Measurements from ENCODE around the gene DLG2.
"Not testable (repeated sequence)": the region's sequence is repeated elsewhere in the genome, so short reads cannot be mapped to it uniquely, and the experiment has no call there.

DLG2 gene

DNA sequence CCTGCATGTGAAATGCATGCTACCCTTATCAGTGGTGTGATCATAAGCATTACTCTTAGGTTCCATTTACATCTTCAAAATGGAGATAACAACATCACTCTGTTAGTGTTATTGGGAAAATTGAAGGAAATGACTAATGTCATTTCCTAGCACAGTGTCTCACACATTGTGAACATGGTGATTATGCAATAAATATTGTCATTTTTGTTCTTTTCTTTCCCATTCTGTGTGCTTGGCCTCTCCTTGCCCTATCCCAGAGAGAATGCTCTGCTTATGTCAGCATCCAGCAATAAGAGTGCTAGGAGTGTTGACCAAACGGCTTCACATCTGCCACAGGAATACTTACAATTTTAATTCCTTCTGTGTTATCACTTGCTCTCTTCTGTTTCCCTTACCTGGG lies 1316.9 kb downstream of the DLG2 start:
- DNase-seq, result no peak

DNA sequence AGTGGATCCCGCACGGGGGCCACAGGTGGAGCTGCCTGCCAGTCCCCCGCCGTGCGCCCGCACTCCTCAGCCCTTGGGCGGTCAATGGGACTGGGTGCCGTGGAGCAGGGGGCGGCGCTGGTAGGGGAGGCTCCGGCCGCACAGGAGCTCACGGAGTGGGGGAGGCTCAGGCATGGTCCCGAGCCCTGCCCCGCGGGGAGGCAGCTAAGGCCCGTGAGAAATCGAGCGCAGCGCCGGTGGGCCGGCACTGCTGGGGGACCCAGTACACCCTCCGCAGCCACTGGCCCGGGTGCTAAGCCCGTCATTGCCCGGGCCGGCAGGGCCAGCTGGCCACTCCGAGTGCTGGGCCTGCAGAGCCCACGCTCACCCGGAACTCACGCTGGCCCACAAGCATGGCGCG lies 1318.7 kb downstream of the DLG2 start:
- not testable (repeated sequence) for DNase-seq

DNA sequence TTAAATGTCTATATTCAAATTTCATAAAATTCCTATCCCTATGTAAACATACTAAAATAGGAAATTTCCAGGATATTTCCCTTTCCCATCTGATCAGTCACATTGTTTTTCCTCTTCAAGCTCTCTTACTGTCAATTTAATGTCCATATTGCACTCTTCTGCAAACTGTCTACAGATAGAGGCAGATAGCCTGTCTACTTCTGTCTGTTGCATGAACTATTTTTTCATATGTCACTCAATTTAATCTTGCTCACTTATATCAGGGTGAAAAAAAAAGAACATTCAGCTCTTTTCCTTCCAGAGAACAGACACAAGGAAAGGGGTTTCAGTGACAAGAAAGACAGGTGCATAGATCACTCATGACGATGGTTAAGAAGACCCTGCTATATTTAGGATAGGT lies 1327.1 kb downstream of the DLG2 start:
- no peak for DNase-seq

DNA sequence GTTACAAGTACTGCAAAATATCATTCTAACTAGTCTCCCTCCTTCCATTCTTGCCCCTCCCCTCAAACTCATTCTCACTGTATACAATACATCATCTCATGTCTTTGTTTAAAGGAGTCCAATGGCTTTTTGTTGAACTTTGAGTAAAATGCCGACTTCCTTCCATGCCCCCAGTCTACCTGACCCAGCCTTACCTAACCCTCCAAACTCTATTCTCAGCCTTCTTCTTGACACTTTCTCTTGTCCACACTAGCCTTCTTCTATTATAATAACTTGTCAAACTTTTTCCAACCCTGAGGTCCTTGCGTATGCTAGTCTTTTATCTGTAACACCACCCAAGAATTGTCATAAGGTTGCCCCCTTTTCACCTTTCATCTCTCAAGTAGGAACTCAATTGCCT lies 1329.6 kb downstream of the DLG2 start:
- no peak for DNase-seq

DNA sequence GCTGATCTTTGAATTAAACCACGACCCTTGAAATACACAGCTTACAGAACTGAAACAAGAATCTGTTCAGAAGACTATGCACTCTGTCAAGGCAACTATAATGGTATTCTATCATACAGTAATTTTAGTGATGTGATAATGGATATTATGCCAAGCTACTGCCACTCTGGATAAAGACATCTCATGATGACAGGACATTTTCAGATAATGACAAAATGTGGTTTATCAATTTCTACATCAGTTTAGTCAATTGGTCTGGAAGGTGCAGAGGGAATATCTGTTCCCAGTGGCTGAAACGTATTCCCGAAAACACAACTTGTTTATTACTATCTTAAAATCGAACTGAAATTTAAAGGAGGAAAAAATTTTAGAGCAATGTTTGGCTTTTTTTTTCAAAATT lies 1331.3 kb downstream of the DLG2 start:
- DNase-seq, result no peak

DNA sequence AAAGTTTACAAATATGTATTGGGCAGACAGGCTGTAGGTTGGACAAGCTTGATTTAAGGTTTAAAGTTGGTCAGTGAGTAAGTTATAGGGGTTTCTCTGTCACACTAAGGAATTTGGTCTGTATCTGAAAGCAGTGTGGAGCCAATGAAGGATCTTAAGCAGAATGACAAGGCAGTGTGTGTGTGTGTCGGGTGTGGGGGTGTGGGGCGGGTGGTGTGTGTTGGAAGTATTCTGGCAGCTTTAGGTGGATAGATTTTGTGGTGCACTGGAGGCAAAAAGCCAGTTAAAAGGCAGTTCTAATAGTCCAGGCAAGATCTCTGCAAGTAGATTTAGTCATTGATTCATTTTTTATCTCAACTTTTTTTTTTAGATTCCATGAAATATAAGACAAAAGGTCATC lies 1334.2 kb downstream of the DLG2 start:
- DNase-seq, result no peak

DNA sequence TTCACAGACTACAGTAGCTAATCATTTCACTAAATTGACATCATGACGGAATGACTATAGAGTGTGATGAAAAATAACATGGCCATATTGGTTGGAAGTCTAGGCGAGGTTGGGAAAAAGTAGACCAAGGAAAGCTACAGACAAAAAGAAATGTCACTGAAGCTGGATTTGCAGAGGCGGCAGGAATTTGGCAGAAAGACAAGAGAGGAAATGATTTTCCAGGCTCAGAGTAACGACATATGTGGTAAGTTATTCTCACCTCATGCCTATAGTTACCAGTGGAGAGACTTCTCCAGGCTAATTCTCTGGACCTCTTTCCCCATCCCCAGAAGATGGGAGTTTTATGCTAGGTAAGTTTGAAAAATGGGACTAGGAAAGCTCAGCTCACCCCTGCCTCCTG lies 1335.1 kb downstream of the DLG2 start:
- DNase-seq, result no peak

DNA sequence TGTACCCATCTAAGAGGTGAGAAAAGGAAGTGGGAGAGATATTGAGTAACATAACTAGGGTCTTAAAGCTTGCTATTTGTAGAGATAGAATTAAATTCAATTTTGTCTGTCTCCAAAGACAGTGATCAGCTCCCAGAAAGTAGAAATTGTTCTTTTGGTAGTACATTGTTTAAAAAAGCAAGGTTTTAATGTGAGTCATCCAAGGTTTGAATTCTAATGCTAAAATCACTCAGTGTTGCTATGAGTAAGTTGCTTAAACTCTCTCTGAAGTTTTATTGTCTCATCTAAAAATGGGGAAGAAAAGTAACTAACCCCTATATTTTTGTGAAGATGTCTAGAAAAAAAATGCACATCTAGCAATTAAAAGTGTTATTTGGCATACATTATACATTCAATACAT lies 1336.5 kb downstream of the DLG2 start:
- no peak for DNase-seq

DNA sequence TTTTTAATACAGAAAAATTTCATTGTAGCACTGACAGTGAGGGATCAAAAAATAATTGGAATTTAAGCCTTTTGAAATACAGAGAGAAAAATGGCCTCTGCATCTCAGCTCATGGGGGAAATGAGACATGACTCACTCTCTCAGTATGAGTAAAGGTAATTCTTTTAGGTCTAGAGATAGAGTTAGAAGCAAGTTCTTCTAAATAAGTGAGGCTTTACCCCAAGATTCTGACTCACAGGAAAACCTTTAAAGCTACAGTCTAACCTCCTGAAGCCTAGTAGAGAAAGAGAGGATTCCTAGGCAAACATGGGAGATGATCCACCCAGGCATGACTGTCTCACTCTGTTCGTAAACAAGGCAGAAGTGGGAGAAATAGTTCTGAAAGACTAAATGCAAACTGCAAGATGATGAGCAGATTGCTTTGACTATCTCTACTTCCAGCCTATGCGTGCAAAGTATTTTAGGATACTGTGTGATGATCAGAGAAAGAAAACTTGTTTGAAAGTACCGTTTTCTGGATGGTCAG lies 1337.7 kb downstream of the DLG2 start:
- DNase-seq, result peak; percentile 39

DNA sequence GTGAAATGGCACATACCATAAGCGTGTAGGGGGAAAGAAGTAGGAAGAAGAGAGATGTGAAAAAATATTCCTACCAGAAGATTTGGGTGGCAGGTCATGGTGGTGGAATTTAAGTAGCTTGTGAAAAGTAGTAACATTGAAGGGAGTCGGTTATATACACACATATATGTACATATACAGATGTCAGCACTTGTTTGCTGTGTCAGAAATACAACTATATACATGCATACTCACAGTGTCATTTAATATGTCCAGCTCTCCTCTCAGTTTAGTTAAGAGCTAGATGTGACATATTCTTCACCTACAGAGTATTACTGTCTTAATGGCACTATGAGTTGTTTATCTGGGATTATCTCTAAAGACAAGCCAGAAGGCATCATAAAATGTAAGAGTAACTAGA lies 1353.6 kb downstream of the DLG2 start:
- DNase-seq, result no peak

DNA sequence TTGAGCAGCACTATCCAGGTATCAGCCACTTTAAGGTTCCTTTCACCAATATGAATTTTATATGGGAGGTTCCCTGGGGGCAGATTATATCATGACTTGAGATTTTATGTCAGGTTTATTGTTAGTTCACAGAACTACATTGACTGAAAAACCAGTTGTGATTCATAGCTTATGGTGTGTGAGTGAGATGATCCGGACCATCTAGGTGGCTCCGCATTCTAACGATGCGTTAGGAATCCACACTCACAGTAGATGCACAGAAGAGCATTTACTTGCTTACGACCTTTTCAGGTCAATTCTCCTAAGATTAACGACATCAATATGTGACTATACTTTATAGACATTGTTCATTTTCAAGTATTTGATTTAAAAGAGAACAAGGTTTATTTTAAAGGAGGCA lies 1356.7 kb downstream of the DLG2 start:
- DNase-seq, result no peak

DNA sequence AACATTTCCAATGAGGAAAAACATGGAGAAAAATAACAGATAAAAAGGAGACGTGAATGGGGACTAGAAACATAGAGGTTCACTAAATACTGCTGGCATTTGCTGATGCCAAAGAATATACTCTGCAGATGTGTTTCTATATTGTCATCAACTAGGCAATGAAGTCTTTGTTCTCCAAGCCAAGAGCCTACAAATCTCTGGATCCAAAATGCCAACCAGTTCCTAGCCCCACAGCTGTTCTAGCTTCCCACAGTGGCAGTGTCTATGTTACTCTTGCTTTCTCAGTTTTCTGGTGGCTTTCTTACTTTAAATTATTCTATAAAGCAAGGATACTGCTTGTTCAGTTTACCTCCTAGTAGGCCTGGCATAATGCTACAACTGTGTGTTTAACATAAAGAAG lies 1363.1 kb downstream of the DLG2 start:
- DNase-seq, result no peak

DNA sequence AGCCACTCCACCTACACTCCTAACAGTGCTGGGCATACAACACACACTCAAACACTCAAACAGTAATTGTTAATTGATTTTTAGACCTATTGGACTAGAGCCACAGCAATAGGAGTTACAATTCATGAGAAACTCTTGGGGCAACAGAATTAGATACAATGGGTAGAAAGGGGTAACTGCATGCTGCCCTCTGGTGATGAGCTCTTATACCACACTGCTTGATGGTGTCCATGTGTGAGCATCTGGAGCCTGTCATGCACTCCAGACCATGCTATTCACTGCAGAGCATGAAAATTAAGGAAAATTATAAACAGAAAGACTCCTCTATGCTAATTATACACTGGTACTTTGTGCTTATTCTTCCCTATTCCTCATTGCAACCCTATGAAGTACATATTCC lies 1365.4 kb downstream of the DLG2 start:
- no peak for DNase-seq

DNA sequence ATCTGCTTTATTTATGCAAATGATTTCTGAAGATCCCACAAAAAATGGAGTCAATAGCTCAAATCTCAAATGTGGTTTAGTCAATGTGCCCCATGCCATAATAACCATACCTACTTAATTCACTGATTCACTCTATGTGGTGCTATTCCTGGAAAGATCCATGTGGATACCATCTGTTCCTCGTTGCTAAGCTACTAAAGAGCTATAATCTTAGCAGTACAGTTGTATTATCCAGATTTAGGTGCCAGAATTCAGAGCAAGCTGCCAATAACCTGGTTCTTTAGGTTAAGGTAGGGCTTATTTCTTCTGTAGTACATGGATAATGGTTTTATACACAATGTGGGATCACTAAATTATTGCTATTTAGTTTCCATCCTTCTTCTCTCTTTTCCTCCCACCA lies 1366.3 kb downstream of the DLG2 start:
- DNase-seq, result no peak

DNA sequence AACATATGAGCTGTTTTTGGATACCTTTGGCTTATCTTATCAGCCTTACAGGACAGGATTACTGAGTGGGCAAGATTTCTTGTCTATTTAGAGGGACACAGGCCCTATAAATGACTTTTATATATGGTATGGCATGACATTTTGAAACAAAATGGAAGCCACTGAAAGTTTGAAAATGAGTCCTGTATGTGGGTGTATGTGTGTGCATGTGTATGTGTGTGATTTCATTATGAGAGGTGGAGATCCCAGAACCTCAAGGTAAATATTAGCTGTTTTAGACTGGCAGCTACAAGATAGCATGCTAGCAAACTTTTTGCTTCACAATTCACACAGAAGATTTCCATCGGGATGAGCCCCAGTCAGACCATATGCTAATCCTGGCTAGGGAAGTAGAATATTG lies 1370.5 kb downstream of the DLG2 start:
- DNase-seq, result no peak

DNA sequence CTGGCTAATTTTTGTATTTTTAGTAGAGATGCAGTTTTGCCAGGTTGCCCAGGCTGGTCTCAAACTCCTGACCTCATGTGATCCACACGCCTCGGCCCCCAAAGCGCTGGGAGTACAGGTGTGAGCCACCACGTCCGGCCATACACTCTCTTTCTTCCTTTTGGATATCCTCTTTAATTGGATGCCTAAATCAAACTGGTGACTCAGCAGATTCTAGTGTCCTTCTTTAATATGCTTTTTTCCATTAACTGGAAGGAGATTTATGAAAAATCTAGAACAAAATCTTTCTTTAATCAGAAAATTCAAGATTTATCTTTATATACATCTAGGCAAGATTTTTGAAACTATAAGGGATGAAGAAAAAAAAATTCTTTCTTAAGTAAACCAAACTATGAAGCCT lies 1371.7 kb downstream of the DLG2 start:
- DNase-seq, result no peak

DNA sequence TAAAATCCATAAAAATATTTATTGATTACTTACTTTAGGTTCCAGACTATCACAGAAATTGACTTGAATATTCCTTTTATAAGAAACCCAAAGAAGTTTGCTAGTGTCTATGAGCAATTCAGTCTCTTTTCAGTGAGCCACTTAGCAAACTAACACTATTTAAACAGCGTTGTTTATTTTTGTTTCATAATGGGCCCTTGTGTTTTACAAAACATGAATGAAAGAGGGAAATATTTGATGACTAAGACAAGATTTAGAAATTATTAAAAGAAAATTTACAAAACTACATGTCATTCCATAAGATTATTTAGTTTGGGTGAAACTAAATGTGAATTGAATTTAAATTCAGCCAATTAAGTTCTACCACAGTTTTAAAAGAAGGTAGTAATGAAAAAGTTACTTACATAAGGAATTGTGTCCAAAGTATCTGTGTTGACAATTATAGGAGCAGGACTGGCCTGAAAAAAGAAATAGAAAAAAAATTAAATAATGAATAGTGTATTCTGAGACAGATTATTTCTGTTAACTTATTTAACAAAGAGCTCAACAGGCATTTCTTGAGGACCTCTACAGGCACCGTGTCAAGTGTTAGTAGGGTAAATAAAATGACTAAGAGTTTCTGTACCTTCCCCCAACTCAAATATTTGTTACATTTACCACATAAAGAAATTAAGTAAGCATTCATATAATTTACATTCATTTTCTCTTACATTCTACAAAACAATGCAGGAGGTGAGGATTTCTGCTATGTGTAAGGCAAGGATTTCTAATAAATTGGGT lies 1376.1 kb downstream of the DLG2 start:
- DNase-seq, result no peak

DNA sequence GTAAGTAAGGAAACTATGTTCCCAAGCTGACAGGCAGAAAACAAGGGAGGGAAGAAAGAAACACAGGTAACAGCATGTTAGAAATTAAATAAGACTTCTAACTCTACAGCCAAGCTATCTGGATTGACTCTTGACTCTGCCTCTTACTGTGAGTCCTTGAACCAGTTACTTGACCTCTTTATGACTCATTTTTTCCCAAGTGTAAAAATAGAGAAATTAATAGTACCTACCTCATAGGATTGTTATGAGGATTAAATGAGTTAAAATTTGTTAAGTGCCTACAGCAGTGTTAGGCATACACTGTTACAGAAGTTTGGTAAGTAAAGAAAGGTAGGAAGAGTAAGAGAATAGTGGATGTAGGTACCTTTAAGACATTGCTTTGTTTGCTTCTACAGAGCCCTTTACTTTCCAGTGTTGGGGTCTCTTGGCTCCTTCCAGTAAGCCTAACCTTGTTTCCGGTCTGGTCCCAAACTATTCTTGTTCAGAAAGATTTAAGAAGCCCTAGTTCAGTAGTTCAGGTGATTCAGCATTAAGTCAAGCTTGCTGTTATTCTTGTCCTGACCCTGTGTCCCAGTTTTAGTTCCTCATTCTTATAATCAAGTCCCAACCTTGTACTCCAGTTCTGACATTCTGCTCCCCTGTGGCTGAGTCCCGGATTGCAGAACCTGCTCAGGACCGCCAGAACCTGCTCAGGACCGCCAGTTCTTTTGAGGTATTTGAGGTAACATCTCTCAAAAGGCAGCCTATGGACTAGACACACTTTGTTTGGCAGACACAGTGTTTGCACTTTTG lies 1377.6 kb downstream of the DLG2 start:
- no peak for DNase-seq

DNA sequence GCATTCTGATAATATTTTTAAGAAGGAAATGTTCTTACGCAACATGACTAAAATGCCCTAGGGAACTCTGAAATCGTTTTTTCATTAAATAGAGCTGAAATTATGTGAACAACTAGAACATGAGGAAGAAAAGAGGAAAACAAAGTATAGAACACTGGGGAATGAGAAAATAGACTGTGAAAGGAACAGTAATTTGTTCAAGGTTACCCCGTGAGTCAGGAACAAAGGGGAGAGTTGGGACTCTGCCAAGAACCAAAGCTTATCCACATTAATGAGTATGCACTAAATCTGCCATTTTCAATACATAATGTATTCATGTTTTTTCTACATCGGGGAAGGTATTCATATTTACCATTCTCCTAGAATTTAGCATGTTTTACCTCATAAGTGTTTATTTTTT lies 1379.2 kb downstream of the DLG2 start:
- DNase-seq, result no peak

DNA sequence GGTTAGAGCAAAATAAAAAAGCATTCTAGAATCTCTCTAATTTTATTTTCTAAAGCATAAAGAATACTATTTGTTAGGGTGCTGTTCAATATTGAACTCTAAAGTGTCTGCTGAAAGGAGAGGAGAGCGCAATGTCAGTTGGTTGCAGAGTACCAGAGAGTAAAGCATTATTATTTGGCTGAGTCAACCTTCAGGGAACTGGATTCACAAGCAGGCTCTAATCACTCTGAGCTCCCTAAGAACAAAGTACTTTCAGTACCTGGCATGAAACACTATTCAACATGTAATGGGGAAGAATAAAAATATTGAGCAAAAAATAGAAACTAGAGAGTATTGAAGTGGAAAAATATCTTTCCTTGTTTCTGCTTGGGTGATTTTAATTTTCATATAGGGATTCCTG lies 1380.0 kb downstream of the DLG2 start:
- DNase-seq, result no peak

DNA sequence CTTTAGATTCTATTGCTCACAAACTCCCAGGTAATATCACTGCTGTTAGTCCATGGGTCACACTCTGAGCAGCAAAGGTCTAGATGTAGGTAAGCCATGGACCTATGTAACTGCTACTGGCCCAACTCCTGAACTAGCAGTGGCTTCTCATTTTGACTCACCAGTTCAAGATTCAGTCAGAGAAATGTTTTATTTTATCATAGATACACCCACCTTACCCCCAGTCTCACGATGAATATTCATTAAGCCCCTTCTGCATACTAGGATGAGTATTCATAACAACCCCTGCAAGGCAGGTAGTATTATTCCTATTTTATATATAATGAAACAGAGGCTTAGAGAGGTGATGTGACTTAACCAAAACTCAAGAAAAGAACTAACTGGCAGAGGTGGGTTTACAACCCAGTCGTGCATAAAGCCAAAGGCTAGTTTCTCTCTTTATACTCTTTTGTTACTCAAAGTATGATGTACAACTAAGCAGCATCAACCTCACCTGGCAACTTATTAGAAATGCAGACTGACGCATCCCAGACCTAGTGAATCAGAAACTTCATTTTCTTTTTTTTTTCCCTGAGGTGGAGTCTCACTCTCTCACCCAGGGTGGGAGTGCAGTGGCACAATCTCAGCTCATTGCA lies 1383.4 kb downstream of the DLG2 start:
- no peak for DNase-seq

DNA sequence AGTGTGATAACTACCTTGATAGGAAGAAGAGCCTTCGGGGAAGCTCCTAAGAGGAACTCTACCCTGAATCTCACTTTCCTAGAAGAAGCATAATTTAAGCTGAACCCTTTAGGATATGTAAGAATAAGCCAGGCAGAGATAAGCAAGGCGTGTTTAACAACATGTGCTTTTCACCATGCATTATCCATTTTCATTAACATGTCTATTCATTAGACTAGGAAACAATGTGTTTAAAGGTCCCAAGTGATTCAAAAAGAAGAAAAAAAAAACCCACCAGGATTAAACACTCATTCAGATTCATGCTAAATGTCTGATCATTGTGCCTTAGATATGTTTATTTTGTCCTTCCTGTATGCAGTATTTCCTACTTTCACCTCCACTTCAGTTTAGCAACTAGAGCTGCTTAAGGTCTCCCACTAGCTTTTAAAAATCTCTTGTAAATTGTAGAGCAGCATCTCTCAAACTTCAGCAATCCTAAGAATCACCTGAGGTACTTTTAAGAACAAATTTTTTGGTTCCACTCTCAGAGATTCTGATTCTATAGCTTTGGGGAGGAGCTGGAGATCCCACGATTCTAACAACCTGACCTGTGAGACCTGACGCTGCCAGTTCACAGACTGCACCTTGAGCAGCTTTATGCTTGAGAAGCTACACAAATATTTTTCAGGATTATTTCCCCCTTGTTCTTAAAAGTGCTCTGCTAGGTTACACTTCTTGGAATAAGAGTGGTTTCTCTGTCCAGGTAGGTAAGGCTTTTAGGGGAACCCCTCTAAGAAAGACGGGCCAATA lies 1385.6 kb downstream of the DLG2 start:
- no peak for DNase-seq

DNA sequence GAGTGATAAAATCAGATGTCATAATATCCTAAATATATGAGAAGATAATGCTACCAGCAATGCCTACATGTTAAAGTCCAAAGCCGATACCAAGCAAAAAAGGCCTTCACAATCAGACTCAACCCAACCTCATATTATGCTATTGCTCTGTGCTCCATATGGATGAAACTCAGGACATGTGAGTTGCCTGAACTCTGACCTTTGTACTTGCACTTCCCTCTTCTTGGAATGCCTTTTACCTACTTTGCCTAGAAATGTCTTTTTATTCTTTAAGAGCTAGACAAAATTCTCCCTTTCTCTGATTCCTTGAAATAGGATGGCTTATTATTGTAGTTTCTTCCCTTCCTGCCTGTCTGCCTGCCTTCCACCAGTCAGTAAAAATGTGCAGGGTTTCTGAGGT lies 1386.3 kb downstream of the DLG2 start:
- no peak for DNase-seq
